Choroid plexus epithelial cell (primary cell): ENCODE measurements around the gene CDC25B.

ENCODE experiments used
- DNase-seq: peaks from one replicate; pipeline ENCODE4 v3.0.0-alpha.2; 2010; ENCODE audit warnings: low read depth
- H3K4me3 ChIP-seq: 2 replicates; pipeline ENCODE4 v1.5.1; 2011; ENCODE audit warnings: low read depth, mild to moderate bottlenecking, control low read depth, low read length, moderate library complexity
- TF ChIP-seq, protein P1 (sequence below): conservative IDR thresholded peaks from 2 replicates; pipeline ENCODE4 v1.5.1; 2011; ENCODE audit warnings: low read depth, mild to moderate bottlenecking, control low read depth, inconsistent platforms, low read length, moderate library complexity

Gene CDC25B

DNA sequence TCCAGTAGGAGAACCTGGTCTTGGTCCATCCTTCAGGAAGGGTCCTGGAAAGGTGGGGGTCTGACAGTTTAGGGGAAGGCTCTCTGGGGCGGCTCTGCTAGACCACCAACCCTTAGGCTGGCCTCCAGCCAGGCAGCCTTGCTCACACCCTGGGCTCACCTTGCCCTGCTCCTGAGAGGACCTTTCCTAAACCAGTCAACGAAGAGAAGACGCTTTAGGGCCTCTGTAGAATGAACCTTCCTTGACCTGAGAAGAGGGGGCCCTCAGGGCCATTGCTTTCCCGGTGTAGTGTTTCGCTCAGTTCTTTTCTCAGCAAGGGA lies 1.1 kb downstream of the CDC25B start:
- H3K4me3 ChIP-seq = peak overlapping the region; percentile 80
- TF ChIP-seq, protein P1, sequence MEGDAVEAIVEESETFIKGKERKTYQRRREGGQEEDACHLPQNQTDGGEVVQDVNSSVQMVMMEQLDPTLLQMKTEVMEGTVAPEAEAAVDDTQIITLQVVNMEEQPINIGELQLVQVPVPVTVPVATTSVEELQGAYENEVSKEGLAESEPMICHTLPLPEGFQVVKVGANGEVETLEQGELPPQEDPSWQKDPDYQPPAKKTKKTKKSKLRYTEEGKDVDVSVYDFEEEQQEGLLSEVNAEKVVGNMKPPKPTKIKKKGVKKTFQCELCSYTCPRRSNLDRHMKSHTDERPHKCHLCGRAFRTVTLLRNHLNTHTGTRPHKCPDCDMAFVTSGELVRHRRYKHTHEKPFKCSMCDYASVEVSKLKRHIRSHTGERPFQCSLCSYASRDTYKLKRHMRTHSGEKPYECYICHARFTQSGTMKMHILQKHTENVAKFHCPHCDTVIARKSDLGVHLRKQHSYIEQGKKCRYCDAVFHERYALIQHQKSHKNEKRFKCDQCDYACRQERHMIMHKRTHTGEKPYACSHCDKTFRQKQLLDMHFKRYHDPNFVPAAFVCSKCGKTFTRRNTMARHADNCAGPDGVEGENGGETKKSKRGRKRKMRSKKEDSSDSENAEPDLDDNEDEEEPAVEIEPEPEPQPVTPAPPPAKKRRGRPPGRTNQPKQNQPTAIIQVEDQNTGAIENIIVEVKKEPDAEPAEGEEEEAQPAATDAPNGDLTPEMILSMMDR = no peak
- DNase-seq = no peak

DNA sequence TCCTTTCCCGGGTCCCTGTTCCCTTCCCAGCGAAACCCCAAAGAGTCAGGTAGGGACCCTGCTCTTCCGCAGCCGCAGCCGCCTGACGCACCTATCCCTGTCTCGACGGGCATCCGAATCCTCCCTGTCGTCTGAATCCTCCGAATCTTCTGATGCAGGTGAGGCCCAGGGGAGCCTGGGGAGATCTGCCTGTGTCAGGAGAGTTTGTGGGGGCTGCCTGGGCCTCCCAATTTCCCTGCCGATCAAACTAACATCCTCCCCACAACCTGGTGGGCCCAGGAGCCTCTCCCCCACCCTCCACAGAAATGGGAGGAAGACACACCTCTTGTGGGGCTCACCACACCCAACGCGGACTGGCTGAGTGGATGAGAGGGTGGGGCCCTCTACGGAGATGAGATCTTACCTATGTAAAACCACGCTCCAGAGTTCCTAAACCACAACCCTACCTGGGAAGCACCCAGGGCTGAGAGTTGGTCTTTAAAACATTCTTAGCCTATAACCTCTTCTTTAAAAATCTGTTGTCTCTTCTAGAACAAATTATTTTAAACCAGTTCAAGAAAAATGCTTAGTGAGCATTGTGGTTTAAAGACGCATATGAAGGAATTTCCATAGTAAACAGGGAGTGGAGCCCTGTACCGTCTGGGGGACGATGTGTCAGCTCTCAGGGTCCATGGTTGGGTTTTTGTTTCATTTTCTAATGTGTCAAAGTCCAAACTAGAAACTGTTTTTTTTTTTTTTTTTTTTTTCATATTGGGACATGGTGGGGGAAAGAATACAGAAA lies 1.7 kb downstream of the CDC25B start:
- DNase-seq = peak; percentile 66
- H3K4me3 ChIP-seq = peak overlapping the region; percentile 80
- TF ChIP-seq, protein P1 = no peak

DNA sequence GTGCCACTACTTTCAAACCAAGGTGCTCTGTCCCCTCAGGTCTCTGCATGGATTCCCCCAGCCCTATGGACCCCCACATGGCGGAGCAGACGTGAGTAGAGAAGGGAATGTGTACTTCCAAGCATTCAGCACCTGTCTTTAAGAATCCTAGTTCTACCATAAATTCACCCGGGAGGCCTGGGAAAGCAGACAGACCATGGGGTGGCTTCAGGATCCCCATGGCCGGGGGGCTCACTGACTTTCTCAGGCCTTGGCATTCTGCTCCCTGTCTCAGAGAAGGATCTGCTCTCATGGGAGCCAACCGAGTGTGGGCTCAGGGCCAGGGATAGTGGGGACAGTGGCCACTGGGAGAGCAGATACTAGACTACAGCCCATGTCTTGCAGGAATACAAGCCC lies 2.3 kb downstream of the CDC25B start:
- DNase-seq = no peak
- TF ChIP-seq, protein P1 = no peak
- no peak overlapping the region for H3K4me3 ChIP-seq

DNA sequence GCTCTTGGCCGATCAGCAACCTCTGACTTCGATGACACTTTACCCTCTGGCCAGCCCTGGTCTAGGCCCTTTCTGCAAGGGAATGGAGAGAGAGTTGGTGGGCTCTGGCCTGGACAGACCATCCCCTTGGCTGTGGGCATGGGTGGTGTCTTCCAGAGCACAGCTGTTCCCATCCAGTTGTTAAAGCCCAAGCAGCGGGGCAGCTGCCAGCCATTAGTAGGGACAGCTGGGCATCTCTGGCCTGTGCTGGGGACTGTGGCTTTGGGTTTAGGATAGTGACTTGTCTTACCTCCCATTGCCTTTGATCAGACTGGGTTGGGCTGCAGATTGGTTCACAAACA lies 2.8 kb downstream of the CDC25B start:
- TF ChIP-seq, protein P1 = no peak
- no peak for DNase-seq
- no peak overlapping the region for H3K4me3 ChIP-seq

GRCh38 chr20:3800256-3800877 lies 4.3 kb downstream of the CDC25B start:
- H3K4me3 ChIP-seq = no peak overlapping the region
- TF ChIP-seq, protein P1 = no peak
- no peak for DNase-seq

DNA sequence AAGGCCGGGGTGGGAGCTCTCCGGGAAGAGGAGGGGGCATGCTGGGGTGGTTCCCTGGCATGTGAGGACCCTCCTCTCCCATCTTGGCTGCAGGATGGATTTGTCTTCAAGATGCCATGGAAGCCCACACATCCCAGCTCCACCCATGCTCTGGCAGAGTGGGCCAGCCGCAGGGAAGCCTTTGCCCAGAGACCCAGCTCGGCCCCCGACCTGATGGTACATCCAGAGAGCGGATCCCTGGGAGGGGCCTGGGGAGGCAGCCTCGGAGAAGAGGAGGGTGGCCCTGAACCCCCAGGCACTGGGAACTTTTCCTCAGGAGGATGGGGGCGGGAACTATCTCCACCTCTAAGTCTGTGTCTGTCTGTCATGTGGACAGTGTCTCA lies 4.8 kb downstream of the CDC25B start:
- TF ChIP-seq, protein P1 = no peak
- no peak for DNase-seq
- no peak overlapping the region for H3K4me3 ChIP-seq

- TF ChIP-seq, protein P1 = no peak
Observed at GRCh38 chr20:3801299-3801698, 5.2 kb downstream of the CDC25B start.

More at GRCh38 chr20:3801299-3801698, 5.2 kb downstream of the CDC25B start:
- DNase-seq = no peak
- no peak overlapping the region for H3K4me3 ChIP-seq
